A673 (cell line): ENCODE results near the gene DPH1. TPM values are rescaled to one million over a fixed set of nuclear protein-coding genes. Genes with fewer than 3 reads are reported as not detected.

Source experiments
- BruUV-seq: library from RNA; stranded (reverse); fragments of 400-500 nt; replicated peaks from 2 replicates; lab custom pipeline; 2021; lab: Mats Ljungman, UMichigan
- CTCF ChIA-PET: fragments of 300-600 bp; sonication (Branson Sonifier 250); formaldehyde crosslinking; loops from one replicate; lab custom pipeline; 2022; ENCODE audit warnings: antibody characterized with exemption; lab: Charles Lee
- POLR2A ChIA-PET: fragments of 300-600 bp; sonication (Branson Sonifier 250); formaldehyde crosslinking; loops from one replicate; lab custom pipeline; 2022; ENCODE audit warnings: antibody characterized with exemption; ENCODE audit not compliant: low non-redundant PET; lab: Charles Lee
- DNase-seq: peaks from one replicate; pipeline ENCODE4 v3.0.0-alpha.2; 2015; ENCODE audit warnings: low spot score
- H3K27ac ChIP-seq: fragments of 200-600 bp; sonication (generic); 2 replicates; pipeline ENCODE4 v1.5.1; 2016; ENCODE audit warnings: mixed run types, low read depth, mild to moderate bottlenecking, mixed read lengths, antibody characterized with exemption, low read length; ENCODE audit not compliant: poor library complexity, severe bottlenecking
- H3K27me3 ChIP-seq: fragments of 200-600 bp; sonication (generic); replicated peaks from 2 replicates; pipeline ENCODE4 v1.6.1; 2017; ENCODE audit warnings: mixed run types, low read depth, mild to moderate bottlenecking, mixed read lengths, antibody characterized with exemption, low read length; ENCODE audit not compliant: insufficient read depth, poor library complexity
- H3K36me3 ChIP-seq: fragments of 200-600 bp; sonication (generic); 2 replicates; pipeline ENCODE4 v1.6.1; 2016; ENCODE audit warnings: mixed run types, mild to moderate bottlenecking, mixed read lengths, antibody characterized with exemption, low read length; ENCODE audit not compliant: insufficient read depth, poor library complexity, severe bottlenecking
- H3K4me1 ChIP-seq: fragments of 200-600 bp; sonication (generic); 2 replicates; pipeline ENCODE4 v1.6.1; 2017; ENCODE audit warnings: mixed run types, mild to moderate bottlenecking, mixed read lengths, antibody characterized with exemption, low read length; ENCODE audit not compliant: insufficient read depth, poor library complexity, severe bottlenecking
- H3K4me3 ChIP-seq: fragments of 200-600 bp; sonication (generic); 2 replicates; pipeline ENCODE4 v1.5.1; 2016; ENCODE audit warnings: low read depth, mixed run types, mild to moderate bottlenecking, mixed read lengths, low read length; ENCODE audit not compliant: poor library complexity, severe bottlenecking
- H3K9me3 ChIP-seq: fragments of 200-600 bp; sonication (generic); 2 replicates; pipeline ENCODE4 v1.6.1; 2016; ENCODE audit warnings: mixed run types, low read depth, mild to moderate bottlenecking, mixed read lengths, antibody characterized with exemption, low read length; ENCODE audit not compliant: poor library complexity, severe bottlenecking
- EZH2 ChIP-seq: fragments of 200-600 bp; sonication (generic); IDR thresholded peaks from 2 replicates; pipeline ENCODE4 v1.6.1; 2017; ENCODE audit warnings: borderline replicate concordance, low read depth, mild to moderate bottlenecking, mixed read lengths, antibody characterized with exemption, low read length; ENCODE audit not compliant: poor library complexity, severe bottlenecking
- intact Hi-C: fragments of 100-400 bp; cut with micrococcal nuclease; formaldehyde crosslinking; loops from one replicate; pipeline ENCODE4 v1.10.0; 2022; ENCODE audit not compliant: unreplicated experiment
- total RNA-seq: library from RNA; stranded (reverse); gene quantifications from 2 replicates; pipeline ENCODE4 v1.2.3, GENCODE V29; 2021
- TF ChIP-seq, protein P1 (sequence below): fragments of 300-800, 200-600 bp; sonication (generic); conservative IDR thresholded peaks from 2 replicates; pipeline ENCODE4 v1.5.1; 2017; ENCODE audit warnings: low read depth, mild to moderate bottlenecking, antibody characterized with exemption, low read length, moderate library complexity, mixed read lengths

Gene DPH1
- total RNA-seq, 1 experiment from 2014 or later: 51.1 TPM

DNA sequence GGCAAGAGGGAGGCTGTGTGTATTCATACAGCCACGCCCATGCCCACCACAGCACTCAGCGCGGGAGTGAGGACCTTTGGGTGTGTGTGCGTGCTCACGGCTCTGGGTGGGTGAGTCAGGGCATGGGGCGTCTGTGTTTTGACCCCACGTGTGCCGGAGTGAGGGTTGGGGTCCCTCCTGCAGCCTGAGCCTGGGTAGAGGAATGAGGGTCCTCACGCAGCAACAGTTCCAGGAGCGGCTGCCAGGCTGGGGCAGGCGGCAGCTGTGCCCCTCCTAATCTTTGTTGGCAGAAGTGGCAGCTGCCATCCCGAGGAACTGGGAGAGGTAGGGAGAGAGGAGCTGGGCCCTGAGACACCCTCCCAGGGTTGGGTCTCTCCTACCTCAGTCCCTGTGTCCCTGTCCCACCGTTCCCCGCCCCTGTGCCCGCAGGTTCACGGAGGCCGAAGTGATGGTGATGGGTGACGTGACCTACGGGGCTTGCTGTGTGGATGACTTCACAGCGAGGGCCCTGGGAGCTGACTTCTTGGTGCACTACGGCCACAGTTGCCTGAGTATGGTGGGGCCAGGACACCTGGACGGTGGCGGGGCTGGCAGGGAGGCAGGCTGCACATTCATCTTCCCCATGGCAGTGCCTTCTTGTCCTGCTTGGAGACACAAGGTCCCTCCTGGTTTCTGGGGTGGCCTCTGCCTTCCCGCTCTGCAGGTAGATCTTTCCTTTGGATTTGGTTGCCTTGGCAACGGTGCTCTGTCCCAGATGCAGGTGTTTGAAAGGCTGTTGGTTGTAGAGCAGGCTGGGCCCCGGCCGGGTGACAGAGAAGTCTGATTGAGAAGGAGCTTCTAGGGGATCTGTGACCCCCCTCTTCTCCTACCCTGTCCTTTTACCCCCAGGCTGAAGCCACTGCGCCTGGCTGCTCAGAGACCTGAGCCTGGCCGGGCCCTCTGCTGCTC, 5.9 kb downstream of the DPH1 start:
- no TSS peak for BruUV-seq
- Histone ChIP-seq H3K27me3 (no peaks in the 10 kb centered on the region), H3K4me1 (peaks cover 18% of the 10 kb centered on the region), H3K36me3 (peaks cover 11% of the 10 kb centered on the region), H3K9me3 (no peaks in the 10 kb centered on the region), H3K27ac (peak overlapping the region; percentile 50), H3K4me3 (no peak overlapping the region)
- CTCF ChIA-PET: interaction anchor here (0.6 to 0.8 kb wide), 3 partner anchors 11 to 127 kb away, joined by 3 to 7 read pairs (median 3); partner anchors contain the start of gene RTN4RL1
- POLR2A ChIA-PET: interaction anchor here (0.5 kb wide), 1 partner anchor 8 kb away, joined by 14 read pairs; no protein-coding TSS in a partner anchor
- TF ChIP-seq, protein P1, sequence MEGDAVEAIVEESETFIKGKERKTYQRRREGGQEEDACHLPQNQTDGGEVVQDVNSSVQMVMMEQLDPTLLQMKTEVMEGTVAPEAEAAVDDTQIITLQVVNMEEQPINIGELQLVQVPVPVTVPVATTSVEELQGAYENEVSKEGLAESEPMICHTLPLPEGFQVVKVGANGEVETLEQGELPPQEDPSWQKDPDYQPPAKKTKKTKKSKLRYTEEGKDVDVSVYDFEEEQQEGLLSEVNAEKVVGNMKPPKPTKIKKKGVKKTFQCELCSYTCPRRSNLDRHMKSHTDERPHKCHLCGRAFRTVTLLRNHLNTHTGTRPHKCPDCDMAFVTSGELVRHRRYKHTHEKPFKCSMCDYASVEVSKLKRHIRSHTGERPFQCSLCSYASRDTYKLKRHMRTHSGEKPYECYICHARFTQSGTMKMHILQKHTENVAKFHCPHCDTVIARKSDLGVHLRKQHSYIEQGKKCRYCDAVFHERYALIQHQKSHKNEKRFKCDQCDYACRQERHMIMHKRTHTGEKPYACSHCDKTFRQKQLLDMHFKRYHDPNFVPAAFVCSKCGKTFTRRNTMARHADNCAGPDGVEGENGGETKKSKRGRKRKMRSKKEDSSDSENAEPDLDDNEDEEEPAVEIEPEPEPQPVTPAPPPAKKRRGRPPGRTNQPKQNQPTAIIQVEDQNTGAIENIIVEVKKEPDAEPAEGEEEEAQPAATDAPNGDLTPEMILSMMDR: no peak
- TF ChIP-seq EZH2: no peak
- DNase-seq: no peak
- intact Hi-C loops: no loop called here

DNA sequence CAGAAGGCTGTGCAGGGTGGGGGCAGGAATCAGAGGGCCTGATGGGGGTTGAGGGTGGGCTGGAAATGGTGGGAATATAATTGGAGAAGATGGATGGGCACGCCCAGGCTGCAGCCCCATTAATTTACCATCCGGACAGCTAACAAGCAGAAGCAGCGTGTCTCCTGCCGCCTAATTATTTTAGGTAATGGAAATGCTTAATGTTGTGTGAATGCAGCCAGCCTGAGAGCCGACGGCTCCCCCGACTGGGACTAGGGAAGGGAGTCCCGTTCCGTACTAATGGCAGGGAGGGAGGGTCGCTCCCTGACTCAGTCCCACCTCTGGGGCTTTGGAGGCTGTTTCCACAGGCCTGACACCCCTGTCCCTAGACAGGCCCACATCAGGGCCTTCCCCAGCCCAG, 7.2 kb downstream of the DPH1 start:
- peaks cover 11% of the 10 kb centered on the region for H3K36me3 ChIP-seq
- BruUV-seq: no TSS peak
- H3K4me3 ChIP-seq: no peak overlapping the region
- CTCF ChIA-PET: no interaction called here
- no peak overlapping the region for H3K27ac ChIP-seq
- no peak for TF ChIP-seq EZH2
- TF ChIP-seq, protein P1: no peak
- intact Hi-C loops: no loop called here
- no peaks in the 10 kb centered on the region for H3K9me3 ChIP-seq
- POLR2A ChIA-PET: no interaction called here
- no peak for DNase-seq
- H3K4me1 ChIP-seq: peaks cover 20% of the 10 kb centered on the region
- H3K27me3 ChIP-seq: no peaks in the 10 kb centered on the region

DNA sequence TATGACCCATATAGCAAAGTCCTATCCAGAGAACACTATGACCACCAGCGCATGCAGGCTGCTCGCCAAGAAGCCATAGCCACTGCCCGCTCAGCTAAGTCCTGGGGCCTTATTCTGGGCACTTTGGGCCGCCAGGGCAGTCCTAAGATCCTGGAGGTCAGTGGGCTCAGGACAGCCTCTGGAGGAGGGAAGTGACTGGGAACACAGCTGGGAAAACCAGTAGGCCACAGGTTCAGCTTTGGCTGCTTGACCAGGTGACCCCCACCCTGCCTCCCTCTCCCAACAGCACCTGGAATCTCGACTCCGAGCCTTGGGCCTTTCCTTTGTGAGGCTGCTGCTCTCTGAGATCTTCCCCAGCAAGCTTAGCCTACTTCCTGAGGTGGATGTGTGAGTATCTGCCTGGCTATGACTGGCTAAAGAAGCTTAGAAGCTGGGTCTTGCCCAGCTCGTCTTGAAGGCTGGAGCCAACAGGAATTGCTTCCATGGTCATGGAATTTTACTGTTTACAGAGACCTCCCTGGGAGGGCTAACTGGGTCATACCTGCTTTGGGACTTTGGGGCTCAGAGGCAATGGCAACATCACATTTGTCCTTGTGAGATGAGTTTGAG, 10.4 kb downstream of the DPH1 start:
- intact Hi-C loops: loop anchor here (5.0 kb wide), 2 partner anchors 133 to 323 kb away; no protein-coding TSS in a partner anchor
- Histone ChIP-seq H3K27ac (no peak overlapping the region), H3K4me1 (peaks cover 14% of the 10 kb centered on the region), H3K36me3 (peaks cover 26% of the 10 kb centered on the region), H3K27me3 (no peaks in the 10 kb centered on the region), H3K9me3 (no peaks in the 10 kb centered on the region), H3K4me3 (no peak overlapping the region)
- DNase-seq: no peak
- BruUV-seq: no TSS peak
- no peak for TF ChIP-seq EZH2
- TF ChIP-seq, protein P1: no peak
- POLR2A ChIA-PET: no interaction called here
- CTCF ChIA-PET: no interaction called here
